ENCODE results near the gene FAS.
A peak's percentile ranks its signal among the peaks of the same experiment; 100 is the strongest.

Gene FAS

GRCh38 chr10:88990384-88991160, at the start of gene FAS:
FAS (plus strand) TSS chr10:88990798; CDS start chr10:88990877, 79 bp downstream.
- Histone ChIP-seq H3K36me3 (ENCODE audit: control insufficient read depth, insufficient read depth, low read length) (no peaks in the 10 kb centered on the region), H3K27ac (ENCODE audit: low read length) (no peak within 1 kb of the TSS), H3K4me1 (ENCODE audit: control insufficient read depth, insufficient read depth, low read length) (no peaks in the 10 kb centered on the region), H3K9me3 (ENCODE audit: control insufficient read depth, insufficient read depth, low read length) (no peaks in the 10 kb centered on the region), H3K27me3 (ENCODE audit: control insufficient read depth, insufficient read depth, low read length) (peaks cover 4% of the 10 kb centered on the region; the same call in 1 of the 2 replicates), H3K4me3 (ENCODE audit: low read length) (peak within 1 kb of the TSS; percentile 45; the same call in 1 of the 2 replicates)
- no peak for DNase-seq (ENCODE audit: low read depth, low spot score)
- WGBS (ENCODE audit: insufficient coverage, insufficient read length), result no CpG with 5 or more reads among the region's 51 CpGs

DNA sequence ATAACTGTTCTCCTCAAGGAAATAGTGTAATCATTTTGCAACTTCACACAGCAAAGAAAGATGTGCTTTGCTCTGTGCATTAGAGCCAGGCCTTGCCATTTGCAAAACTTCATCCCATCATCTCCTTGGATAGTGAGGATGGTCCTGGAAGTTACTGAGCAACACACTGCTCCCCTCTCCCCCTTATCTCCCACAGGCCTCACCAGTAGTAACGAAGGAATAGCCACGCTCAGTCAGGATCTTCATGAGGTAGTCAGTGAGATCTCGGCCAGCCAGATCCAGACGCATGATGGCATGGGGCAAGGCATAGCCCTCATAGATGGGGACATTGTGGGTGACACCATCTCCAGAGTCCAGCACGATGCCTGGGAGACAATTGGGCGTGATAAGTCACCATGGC, 49.6 kb upstream of the FAS start:
- DNase-seq (ENCODE audit: low read depth, low spot score), result no peak
- WGBS (ENCODE audit: insufficient coverage, insufficient read length), result no CpG with 5 or more reads among the region's 6 CpGs
- no peaks in the 10 kb centered on the region for H3K9me3 ChIP-seq (ENCODE audit: control insufficient read depth, insufficient read depth, low read length)
- no peaks in the 10 kb centered on the region for H3K27me3 ChIP-seq (ENCODE audit: control insufficient read depth, insufficient read depth, low read length)
- no peaks in the 10 kb centered on the region for H3K36me3 ChIP-seq (ENCODE audit: control insufficient read depth, insufficient read depth, low read length)
- H3K4me1 ChIP-seq (ENCODE audit: control insufficient read depth, insufficient read depth, low read length), result no peaks in the 10 kb centered on the region
- no peak overlapping the region for H3K27ac ChIP-seq (ENCODE audit: low read length)
- no peak overlapping the region for H3K4me3 ChIP-seq (ENCODE audit: low read length)

- H3K27me3 ChIP-seq (ENCODE audit: control insufficient read depth, insufficient read depth, low read length), result no peaks in the 10 kb centered on the region
- H3K36me3 ChIP-seq (ENCODE audit: control insufficient read depth, insufficient read depth, low read length), result no peaks in the 10 kb centered on the region
- no peak overlapping the region for H3K4me3 ChIP-seq (ENCODE audit: low read length)
- DNase-seq (ENCODE audit: low read depth, low spot score), result no peak
- no peak overlapping the region for H3K27ac ChIP-seq (ENCODE audit: low read length)
- WGBS (ENCODE audit: insufficient coverage, insufficient read length), result no CpG with 5 or more reads among the region's 3 CpGs
- no peaks in the 10 kb centered on the region for H3K9me3 ChIP-seq (ENCODE audit: control insufficient read depth, insufficient read depth, low read length)
- no peaks in the 10 kb centered on the region for H3K4me1 ChIP-seq (ENCODE audit: control insufficient read depth, insufficient read depth, low read length)
Measured at GRCh38 chr10:88943778-88944177, 46.8 kb upstream of the FAS start.

DNA sequence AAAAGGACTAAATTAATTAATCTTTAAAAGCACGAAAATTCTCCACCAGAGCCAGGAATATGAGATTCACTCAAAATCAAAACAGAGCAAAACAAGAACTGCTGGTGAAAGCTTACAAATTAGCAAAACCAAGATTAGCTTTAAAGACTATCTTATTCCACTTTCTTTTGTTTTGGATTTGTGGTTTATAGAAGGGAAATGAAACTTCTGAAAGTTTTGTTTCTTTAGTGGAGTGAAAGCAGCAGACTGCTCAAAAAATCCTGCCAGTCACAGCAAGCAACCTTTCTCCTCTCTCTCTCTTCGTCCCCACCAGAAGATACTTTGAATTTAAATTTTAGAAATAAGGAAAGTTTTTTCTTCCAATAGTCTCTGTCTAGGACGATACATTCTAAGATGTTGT, 45.8 kb upstream of the FAS start:
- Histone ChIP-seq H3K27me3 (ENCODE audit: control insufficient read depth, insufficient read depth, low read length) (no peaks in the 10 kb centered on the region), H3K4me3 (ENCODE audit: low read length) (no peak overlapping the region), H3K36me3 (ENCODE audit: control insufficient read depth, insufficient read depth, low read length) (no peaks in the 10 kb centered on the region), H3K9me3 (ENCODE audit: control insufficient read depth, insufficient read depth, low read length) (no peaks in the 10 kb centered on the region), H3K27ac (ENCODE audit: low read length) (no peak overlapping the region), H3K4me1 (ENCODE audit: control insufficient read depth, insufficient read depth, low read length) (no peaks in the 10 kb centered on the region)
- no peak for DNase-seq (ENCODE audit: low read depth, low spot score)
- no CpG with 5 or more reads among the region's 3 CpGs for WGBS (ENCODE audit: insufficient coverage, insufficient read length)

DNA sequence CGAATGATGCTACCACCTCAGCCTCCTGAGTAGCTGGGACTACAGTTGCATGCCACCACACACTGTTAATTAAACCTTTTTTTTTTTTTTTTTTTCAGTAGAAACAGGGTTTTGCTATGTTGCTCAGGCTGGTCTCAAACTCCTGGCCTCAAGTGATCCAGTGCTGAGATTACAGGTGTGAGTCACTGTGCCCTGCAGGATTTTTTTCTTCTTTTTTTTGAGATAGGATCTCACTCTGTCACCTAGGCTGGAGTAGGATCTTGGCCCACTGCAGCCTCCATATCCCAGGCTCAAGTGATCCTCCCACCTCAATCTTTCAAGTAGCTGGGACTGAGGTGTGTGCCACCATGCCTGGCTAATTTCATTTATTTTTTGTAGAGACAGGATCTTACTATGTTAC, 44.4 kb upstream of the FAS start:
- Histone ChIP-seq H3K4me3 (ENCODE audit: low read length) (no peak overlapping the region), H3K36me3 (ENCODE audit: control insufficient read depth, insufficient read depth, low read length) (no peaks in the 10 kb centered on the region), H3K27me3 (ENCODE audit: control insufficient read depth, insufficient read depth, low read length) (no peaks in the 10 kb centered on the region), H3K27ac (ENCODE audit: low read length) (no peak overlapping the region), H3K9me3 (ENCODE audit: control insufficient read depth, insufficient read depth, low read length) (no peaks in the 10 kb centered on the region), H3K4me1 (ENCODE audit: control insufficient read depth, insufficient read depth, low read length) (no peaks in the 10 kb centered on the region)
- DNase-seq (ENCODE audit: low read depth, low spot score), result no peak
- no CpG with 5 or more reads among the region's 1 CpG for WGBS (ENCODE audit: insufficient coverage, insufficient read length)

GRCh38 chr10:88946965-88947590, 43.5 kb upstream of the FAS start:
- no peak overlapping the region for H3K27ac ChIP-seq (ENCODE audit: low read length)
- no CpG with 5 or more reads among the region's 6 CpGs for WGBS (ENCODE audit: insufficient coverage, insufficient read length)
- DNase-seq (ENCODE audit: low read depth, low spot score), result no peak

DNA sequence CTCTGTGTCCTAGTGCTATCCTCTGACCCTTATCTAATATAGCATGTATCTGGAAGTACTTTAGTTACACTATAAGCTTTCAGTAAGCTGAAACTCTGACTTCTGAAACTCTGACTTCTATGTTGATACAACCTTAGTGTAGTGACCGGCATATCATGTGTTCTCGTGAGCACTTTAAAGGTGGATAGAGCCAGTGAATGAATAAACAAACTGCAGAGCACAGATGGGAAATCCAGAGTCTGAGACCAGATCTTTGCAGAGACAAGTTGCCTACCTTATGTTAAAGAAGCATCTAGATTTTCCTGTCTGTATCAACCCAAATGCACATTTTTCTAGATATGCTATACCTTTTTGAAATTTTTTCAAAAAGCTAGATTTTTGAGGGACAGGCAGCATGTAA, 41.5 kb upstream of the FAS start:
- Histone ChIP-seq H3K4me3 (ENCODE audit: low read length) (no peak overlapping the region), H3K36me3 (ENCODE audit: control insufficient read depth, insufficient read depth, low read length) (no peaks in the 10 kb centered on the region), H3K9me3 (ENCODE audit: control insufficient read depth, insufficient read depth, low read length) (no peaks in the 10 kb centered on the region), H3K27me3 (ENCODE audit: control insufficient read depth, insufficient read depth, low read length) (no peaks in the 10 kb centered on the region), H3K4me1 (ENCODE audit: control insufficient read depth, insufficient read depth, low read length) (0 out of 2 replicates have a peak, but pooled peaks cover 1% of the 10 kb centered on the region), H3K27ac (ENCODE audit: low read length) (no peak overlapping the region)
- DNase-seq (ENCODE audit: low read depth, low spot score), result no peak
- no CpG with 5 or more reads among the region's 2 CpGs for WGBS (ENCODE audit: insufficient coverage, insufficient read length)

More at GRCh38 chr10:88946965-88947590, 43.5 kb upstream of the FAS start:
- no peaks in the 10 kb centered on the region for H3K27me3 ChIP-seq (ENCODE audit: control insufficient read depth, insufficient read depth, low read length)
- H3K4me1 ChIP-seq (ENCODE audit: control insufficient read depth, insufficient read depth, low read length), result 0 out of 2 replicates have a peak, but pooled peaks cover 1% of the 10 kb centered on the region
- no peaks in the 10 kb centered on the region for H3K36me3 ChIP-seq (ENCODE audit: control insufficient read depth, insufficient read depth, low read length)
- no peaks in the 10 kb centered on the region for H3K9me3 ChIP-seq (ENCODE audit: control insufficient read depth, insufficient read depth, low read length)
- H3K4me3 ChIP-seq (ENCODE audit: low read length), result no peak overlapping the region

DNA sequence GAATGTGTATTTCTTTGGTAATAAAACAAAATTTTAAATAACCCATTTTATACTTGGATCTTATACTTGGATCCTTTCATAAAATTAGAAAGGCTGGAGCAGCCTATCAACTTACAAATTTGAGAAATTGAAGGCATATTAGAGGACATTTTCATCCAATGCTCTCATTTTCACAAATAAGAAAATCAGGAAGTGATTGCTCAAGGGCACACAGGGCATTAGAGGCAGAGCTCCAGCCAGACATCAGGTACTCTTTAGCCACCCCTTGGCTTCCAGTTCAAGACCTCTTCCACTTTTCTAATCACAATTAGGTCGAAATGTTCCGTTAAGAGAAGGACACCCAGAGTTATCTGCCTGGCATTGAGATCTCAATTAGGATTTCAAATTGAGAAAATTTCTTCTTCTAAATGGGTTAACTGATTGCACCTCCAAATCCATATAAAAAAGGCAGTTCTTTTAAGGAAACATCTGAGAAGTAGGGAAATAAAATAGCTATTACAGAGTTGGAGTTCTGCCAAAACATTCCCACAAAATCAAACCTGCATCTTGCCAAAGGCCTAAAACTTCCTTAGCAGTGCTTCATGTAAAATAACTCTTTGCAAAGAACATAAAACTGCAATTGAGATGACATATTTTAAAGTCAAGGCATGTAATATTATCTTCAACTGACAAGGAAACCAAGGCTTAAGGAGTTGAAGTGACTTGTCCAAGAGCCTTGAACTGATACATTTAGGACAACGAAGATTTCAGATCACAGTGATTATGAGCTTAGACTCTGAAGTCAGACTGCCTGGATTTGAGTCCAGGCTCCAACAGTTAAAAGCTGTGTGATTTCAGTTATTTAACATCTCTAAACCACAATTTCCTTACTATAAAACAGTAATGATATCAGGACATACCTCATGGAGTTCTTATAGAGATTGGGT, 40.4 kb upstream of the FAS start:
- DNase-seq (ENCODE audit: low read depth, low spot score), result no peak
- Histone ChIP-seq H3K4me3 (ENCODE audit: low read length) (no peak overlapping the region), H3K36me3 (ENCODE audit: control insufficient read depth, insufficient read depth, low read length) (no peaks in the 10 kb centered on the region), H3K4me1 (ENCODE audit: control insufficient read depth, insufficient read depth, low read length) (0 out of 2 replicates have a peak, but pooled peaks cover 1% of the 10 kb centered on the region), H3K9me3 (ENCODE audit: control insufficient read depth, insufficient read depth, low read length) (no peaks in the 10 kb centered on the region), H3K27ac (ENCODE audit: low read length) (no peak overlapping the region), H3K27me3 (ENCODE audit: control insufficient read depth, insufficient read depth, low read length) (no peaks in the 10 kb centered on the region)
- no CpG with 5 or more reads among the region's 3 CpGs for WGBS (ENCODE audit: insufficient coverage, insufficient read length)

DNA sequence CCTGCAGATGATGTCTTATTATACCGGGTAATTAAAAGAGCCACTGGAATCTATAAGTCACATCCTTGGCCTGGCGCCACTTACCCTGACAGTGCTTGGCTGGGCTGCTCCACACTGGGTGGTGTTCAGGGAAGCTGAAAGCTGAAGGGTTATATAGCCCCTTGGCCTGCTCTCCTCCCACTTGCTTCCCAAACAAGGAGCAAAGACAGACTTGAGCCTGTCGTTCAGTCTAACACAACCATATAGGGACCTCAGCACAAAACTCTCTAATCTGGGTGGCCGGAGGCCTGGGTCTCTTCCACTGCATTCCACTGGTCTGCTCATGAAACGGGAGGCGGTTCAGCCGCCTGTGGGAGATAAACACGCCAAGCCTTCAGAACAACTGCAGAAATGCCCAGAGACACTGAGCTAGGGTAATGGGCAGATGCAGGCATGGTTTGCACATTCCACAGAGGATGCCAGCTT, 37.9 kb upstream of the FAS start, which contains the start of gene ACTA2:
Gene ACTA2, minus strand, starts transcription at position 127 of the 465 bp plus-strand sequence. CDS start 3,843 bp downstream, outside the sequence.
- no peaks in the 10 kb centered on the region for H3K9me3 ChIP-seq (ENCODE audit: control insufficient read depth, insufficient read depth, low read length)
- no peaks in the 10 kb centered on the region for H3K27me3 ChIP-seq (ENCODE audit: control insufficient read depth, insufficient read depth, low read length)
- no peak within 1 kb of the TSS for H3K27ac ChIP-seq (ENCODE audit: low read length)
- H3K36me3 ChIP-seq (ENCODE audit: control insufficient read depth, insufficient read depth, low read length), result no peaks in the 10 kb centered on the region
- DNase-seq (ENCODE audit: low read depth, low spot score), result no peak
- H3K4me1 ChIP-seq (ENCODE audit: control insufficient read depth, insufficient read depth, low read length), result 0 out of 2 replicates have a peak, but pooled peaks cover 1% of the 10 kb centered on the region
- WGBS (ENCODE audit: insufficient coverage, insufficient read length), result no CpG with 5 or more reads among the region's 8 CpGs
- H3K4me3 ChIP-seq (ENCODE audit: low read length), result no peak within 1 kb of the TSS

DNA sequence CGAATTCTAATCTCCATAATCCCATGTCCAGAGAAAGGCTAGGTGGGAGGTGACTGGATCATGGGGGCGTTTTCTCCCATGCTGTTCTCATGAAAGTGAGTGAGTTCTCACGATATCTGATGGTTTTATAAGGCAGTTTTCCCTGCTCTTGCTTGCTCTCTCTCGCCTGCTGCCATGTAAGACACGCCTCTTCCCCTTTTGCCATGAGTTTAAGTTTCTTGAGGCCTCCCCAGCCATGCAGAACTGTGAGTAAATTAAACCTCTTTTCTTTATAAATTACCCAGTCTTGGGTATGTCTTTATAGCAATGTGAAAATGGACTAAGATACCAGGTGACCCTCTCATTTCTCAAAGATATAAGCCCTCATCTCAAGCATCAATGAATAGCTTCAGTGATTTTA, 36.9 kb upstream of the FAS start:
- H3K4me1 ChIP-seq (ENCODE audit: control insufficient read depth, insufficient read depth, low read length), result 0 out of 2 replicates have a peak, but pooled peaks cover 1% of the 10 kb centered on the region
- no CpG with 5 or more reads among the region's 5 CpGs for WGBS (ENCODE audit: insufficient coverage, insufficient read length)
- no peak for DNase-seq (ENCODE audit: low read depth, low spot score)

More for the DNA sequence above, 36.9 kb upstream of the FAS start:
- no peaks in the 10 kb centered on the region for H3K36me3 ChIP-seq (ENCODE audit: control insufficient read depth, insufficient read depth, low read length)
- H3K27ac ChIP-seq (ENCODE audit: low read length), result no peak overlapping the region
- no peak overlapping the region for H3K4me3 ChIP-seq (ENCODE audit: low read length)
- H3K27me3 ChIP-seq (ENCODE audit: control insufficient read depth, insufficient read depth, low read length), result no peaks in the 10 kb centered on the region
- H3K9me3 ChIP-seq (ENCODE audit: control insufficient read depth, insufficient read depth, low read length), result no peaks in the 10 kb centered on the region

All from iPS DF 6.9 (cell line).